Activated naive CD4-positive, alpha-beta T cell treated with anti-CD3 and anti-CD28 coated beads, Interleukin-2, amount 50 U/mL, for 72 hours (primary cell): Measurements from ENCODE around the gene GRAMD1C. TPM values are rescaled to one million over a fixed set of nuclear protein-coding genes. Genes with fewer than 3 reads are reported as not detected.
A peak's percentile ranks its signal among the peaks of the same experiment; 100 is the strongest.

Experiments used
- ATAC-seq, 2 donors: fragments of 150-1000 bp; cut with Tn5 transposase; 2 replicates each; pipeline ENCODE4 v1.10.0; 2021; ENCODE audit warnings: mild to moderate bottlenecking in 2 of 2, moderate library complexity in 2 of 2
- DNase-seq, 2 donors: peaks; one replicate each; pipeline ENCODE4 v3.0.0; 2021 to 2022; ENCODE audit warnings: low spot score in 2 of 2
- H3K27ac Mint-ChIP-seq, 2 donors: one replicate each; pipeline ENCODE4 v1.8.0; 2022; ENCODE audit warnings: mild to moderate bottlenecking in 2 of 2, mixed read lengths in 2 of 2
- H3K36me3 Mint-ChIP-seq, 2 donors: one replicate each; pipeline ENCODE4 v1.8.0; 2022; ENCODE audit warnings: mixed read lengths in 2 of 2
- H3K9me3 Mint-ChIP-seq, 2 donors: one replicate each; pipeline ENCODE4 v1.8.0; 2022; ENCODE audit warnings: mixed read lengths in 2 of 2
- total RNA-seq, 2 donors: library from RNA; stranded (reverse); gene quantifications; one replicate each; pipeline ENCODE4 v1.2.3, GENCODE V29; 2022

GRAMD1C gene
- total RNA-seq: 1 to 10 TPM in 1 of 2 donors, under 1 TPM in 1; 0.48 to 2.1 TPM

DNA sequence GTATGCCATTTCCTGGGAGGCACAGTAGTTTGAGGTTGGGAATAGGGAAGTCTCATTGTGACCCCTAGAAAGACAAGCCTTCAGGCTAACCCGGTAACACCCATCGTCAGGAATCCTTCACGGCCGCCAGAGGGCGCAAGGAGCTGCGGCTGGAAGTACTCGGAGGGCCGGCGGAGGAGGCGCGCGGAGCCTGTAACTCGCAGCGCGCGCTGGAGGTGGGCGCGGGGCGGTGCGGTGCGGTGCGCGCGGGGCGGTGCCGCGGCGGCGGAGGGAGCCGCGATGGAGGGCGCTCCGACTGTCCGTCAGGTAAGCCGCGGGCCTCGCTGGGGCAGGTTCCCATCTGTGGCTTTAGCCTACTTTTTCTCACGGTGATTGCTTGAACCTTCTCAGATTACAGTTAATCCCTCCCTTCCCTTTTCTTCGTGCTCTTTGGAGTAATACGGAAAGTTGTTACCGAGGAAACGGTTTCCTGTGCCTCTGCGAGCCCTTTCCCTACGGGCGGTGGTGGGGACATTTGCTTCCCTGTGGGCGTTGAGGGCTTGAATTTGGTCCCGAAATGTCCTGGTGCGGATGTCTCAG, at the start of gene GRAMD1C:
Gene GRAMD1C (plus strand): TSS at position 158 of the 579 bp plus-strand sequence. CDS start 122 bp downstream, at position 280.
- H3K27ac Mint-ChIP-seq: no peak within 1 kb of the TSS
- no peaks in the 10 kb centered on the region for H3K9me3 Mint-ChIP-seq
- ATAC-seq: peak; percentile 99
- H3K36me3 Mint-ChIP-seq: no peaks in the 10 kb centered on the region
- peak; percentile 79 to 84 for DNase-seq

DNA sequence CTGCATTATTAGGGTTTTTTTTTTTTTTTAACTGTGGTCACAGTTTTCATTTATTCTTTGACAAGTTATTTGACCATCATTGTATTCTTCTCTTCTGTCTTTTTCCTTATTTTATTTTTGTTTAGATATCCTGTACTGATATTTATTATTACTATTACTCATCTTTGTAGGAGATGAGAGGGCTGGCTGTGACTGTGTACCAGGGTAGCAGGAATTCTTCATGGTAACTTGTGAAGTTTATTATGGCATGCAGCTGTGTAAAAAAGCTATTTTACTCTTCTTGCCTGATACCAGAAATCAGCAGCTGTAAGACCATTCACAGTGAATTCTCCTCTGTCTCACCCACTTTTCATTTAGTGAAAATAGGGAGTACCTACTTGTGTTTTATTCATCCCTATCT, 47.2 kb upstream of the GRAMD1C start:
- ATAC-seq: no peak
- DNase-seq: no peak
- Mint-ChIP-seq H3K9me3 (no peaks in the 10 kb centered on the region), H3K36me3 (no peaks in the 10 kb centered on the region), H3K27ac (no peak overlapping the region)

DNA sequence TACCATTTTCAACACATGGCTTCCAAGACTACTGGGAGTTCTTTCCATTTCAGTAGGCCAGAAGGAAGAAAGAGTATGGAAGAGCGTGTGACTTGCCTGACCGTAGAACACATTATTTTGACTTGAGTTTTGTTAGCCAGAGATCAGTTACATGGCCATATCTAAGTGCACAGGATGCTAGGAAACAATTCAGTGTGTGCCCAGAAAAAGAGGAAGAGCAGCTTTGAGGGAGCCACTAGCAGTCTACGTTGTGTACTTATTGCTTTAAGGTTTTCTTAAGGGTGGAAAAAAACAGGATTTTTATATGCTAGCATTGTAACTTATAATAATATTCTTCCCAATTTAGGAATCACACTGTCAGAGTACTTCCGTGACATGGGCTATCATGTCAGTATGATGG, 44.1 kb upstream of the GRAMD1C start:
- ATAC-seq: no peak
- no peaks in the 10 kb centered on the region for H3K9me3 Mint-ChIP-seq
- no peak for DNase-seq
- no peak overlapping the region for H3K27ac Mint-ChIP-seq
- no peaks in the 10 kb centered on the region for H3K36me3 Mint-ChIP-seq

DNA sequence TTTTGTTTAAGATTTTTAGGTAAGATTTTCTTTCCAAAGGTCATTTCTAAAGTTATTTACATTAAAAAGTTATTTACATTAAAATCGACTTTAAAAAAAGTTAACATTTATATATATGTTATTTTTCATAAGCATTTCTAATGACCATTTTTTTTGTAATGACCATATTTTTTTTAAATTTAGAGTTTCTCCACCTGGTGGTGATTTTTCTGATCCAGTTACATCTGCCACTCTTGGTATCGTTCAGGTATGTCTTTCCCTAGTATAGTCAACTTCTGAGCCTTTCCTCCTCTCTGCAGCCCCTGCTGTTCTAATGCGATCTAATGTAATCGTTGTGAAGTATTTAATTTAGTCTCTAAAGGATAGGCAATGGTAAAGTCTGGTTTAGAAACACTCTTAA, 42.9 kb upstream of the GRAMD1C start:
- Mint-ChIP-seq H3K27ac (no peak overlapping the region), H3K36me3 (no peaks in the 10 kb centered on the region)

DNA sequence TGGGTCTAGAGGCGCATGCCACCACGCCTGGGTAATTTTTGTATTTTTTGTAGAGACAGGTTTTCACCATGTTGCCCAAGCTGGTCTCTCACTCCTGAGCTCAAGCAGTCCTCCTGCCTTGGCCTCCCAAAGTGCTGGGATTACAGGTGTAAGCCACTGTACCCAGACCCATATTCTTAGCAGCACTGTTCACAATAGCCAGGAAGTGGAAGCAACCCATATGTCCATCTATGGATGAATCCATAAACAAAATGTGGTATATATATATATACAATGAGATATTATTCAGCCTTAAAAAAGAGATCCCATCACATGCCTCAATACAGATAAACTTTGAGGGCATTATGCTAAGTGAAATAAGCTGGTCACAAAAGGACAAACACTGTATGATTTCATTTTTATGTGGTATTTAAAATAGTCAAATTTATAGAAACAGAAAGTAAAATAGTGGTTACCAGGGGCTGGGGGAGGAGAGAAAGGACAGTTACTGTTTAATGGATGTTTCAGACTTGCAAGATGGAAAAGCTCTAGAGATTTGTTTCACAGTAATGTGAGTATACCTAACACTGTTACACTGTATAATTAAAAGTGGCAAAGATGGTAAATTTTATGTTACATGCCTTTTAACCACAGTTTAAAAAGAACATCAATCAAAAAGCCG, 35.7 kb upstream of the GRAMD1C start:
- DNase-seq (no peak), ATAC-seq (no peak)
- Mint-ChIP-seq H3K36me3 (peaks cover 0 to 4% of the 10 kb centered on the region in 2 donors), H3K9me3 (no peaks in the 10 kb centered on the region), H3K27ac (peak overlapping the region in 1 of 2 donors; percentile 48)

More for the DNA sequence above, 42.9 kb upstream of the GRAMD1C start:
- no peaks in the 10 kb centered on the region for H3K9me3 Mint-ChIP-seq
- ATAC-seq (no peak), DNase-seq (no peak)

DNA sequence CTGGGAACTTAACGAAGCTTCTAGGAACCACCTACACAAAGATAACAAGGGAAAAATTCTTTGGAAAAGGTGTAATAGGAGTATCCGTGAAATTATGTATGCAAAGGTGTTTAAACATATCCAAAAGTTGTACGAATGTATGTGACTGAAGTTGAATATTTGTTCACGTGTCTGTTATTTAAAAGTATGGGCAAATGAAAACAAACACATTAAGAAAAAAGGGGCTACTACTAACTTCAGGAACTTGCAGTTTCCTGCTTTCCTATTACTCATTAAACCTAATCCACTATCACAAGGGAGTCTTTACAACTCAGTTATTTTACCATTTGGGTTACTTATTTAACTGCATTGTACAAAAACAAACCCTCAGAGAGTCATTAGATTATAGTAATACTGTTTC, 33.9 kb upstream of the GRAMD1C start:
- Mint-ChIP-seq H3K36me3 (peaks cover 0 to 4% of the 10 kb centered on the region in 2 donors), H3K9me3 (no peaks in the 10 kb centered on the region), H3K27ac (no peak overlapping the region)
- no peak for ATAC-seq
- no peak for DNase-seq

DNA sequence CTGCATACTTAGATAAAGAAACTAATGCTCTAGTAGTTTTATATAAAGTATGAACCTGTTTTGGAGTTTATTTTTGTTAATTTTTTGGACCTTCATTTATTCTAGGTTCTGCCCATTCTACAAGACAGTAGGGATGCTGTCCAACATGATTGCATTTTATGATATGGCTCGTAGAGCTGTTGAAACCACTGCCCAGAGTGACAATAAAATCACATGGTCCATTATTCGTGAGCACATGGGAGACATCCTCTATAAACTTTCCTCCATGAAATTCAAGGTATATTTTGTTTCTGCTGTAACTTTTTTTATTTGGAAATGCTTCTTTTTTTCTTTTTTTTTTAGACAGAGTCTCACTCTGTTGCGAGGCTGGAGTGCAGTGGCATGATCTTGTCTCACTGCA, 33.3 kb upstream of the GRAMD1C start:
- Mint-ChIP-seq H3K9me3 (no peaks in the 10 kb centered on the region), H3K27ac (no peak overlapping the region), H3K36me3 (peaks cover 0 to 4% of the 10 kb centered on the region in 2 donors)
- ATAC-seq (no peak), DNase-seq (no peak)

DNA sequence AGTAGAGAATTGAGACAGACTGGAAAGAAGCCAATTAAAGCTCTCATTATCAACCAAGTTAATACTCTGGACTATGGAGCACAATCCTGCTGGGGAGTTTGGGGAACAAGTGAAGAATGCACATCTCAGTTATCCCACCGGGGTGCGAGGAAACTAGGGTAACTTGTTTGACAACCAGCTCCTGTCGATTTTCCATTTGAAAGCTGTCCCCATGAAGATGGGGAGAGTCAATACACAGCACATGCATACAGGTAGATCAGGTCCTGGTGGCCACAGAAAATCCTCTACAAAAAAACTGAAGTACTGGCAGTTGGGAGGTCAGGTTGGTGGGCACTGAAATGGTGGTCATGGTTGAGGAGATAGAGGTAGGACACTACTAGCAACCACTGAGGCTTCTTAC, 25.7 kb upstream of the GRAMD1C start:
- Mint-ChIP-seq H3K9me3 (no peaks in the 10 kb centered on the region), H3K36me3 (no peaks in the 10 kb centered on the region), H3K27ac (peak overlapping the region in 1 of 2 donors; percentile 16)
- no peak for DNase-seq
- no peak for ATAC-seq

DNA sequence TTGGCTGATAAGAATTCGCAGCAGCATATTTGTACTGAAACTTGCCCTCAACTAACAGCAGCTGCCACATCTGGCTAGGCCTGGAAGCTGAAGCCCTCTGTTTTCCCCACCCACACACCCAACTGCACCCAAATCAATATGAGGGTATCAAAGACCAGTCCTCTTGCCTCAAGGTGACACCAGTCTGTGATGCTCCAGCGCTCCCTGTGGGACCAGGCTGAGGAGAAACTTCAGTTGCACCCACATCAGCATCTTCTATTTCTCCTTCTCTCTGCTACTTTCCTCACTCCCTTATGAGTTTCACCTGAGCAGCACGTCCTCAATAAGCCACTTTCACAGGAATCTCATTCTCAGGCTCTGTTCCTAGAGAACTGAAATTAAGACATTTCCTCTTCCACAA, 18.7 kb upstream of the GRAMD1C start:
- ATAC-seq (no peak), DNase-seq (no peak)
- H3K36me3 Mint-ChIP-seq: no peaks in the 10 kb centered on the region
- H3K9me3 Mint-ChIP-seq: no peaks in the 10 kb centered on the region
- no peak overlapping the region for H3K27ac Mint-ChIP-seq

DNA sequence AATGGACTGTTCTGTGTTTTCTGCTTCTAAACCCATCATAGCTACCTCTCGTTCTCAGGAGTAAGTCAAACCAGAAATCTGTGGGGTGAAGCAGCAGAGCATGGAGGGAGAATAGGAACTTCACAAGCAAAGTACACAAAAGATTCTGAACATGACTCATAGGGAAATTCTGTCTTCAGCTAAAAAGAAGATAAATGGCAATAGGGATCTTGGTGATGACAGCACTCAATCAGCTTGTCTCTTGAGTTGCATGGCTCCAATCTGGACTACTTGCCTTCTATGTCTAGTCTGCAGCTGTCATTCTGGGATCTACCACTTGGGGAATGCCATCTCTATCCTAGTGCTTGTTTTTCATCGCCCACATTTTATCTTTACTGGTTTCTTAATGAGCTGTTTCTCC, 13.5 kb upstream of the GRAMD1C start:
- H3K27ac Mint-ChIP-seq: no peak overlapping the region
- no peaks in the 10 kb centered on the region for H3K9me3 Mint-ChIP-seq
- ATAC-seq (peak in 1 of 2 donors; percentile 26), DNase-seq (no peak)
- H3K36me3 Mint-ChIP-seq: no peaks in the 10 kb centered on the region

DNA sequence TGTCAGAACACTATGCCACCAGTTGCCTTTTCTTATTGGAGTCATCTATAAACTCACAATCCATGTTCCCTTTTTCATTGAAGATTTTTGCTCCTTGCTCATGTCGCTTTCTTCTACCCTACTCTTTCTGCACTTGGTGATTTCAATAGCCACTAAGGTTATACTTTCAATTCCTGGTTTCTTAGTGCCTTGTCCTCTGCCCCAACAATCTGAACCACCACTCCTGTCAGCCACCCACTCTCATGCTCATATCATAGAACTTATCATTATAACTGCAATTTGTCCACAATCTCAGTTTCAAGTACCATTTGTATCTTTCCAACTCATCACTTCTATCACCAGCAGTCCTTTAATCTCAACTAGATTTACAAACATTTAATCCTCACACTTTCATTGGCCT, 10.0 kb upstream of the GRAMD1C start:
- ATAC-seq (no peak), DNase-seq (no peak)

DNA sequence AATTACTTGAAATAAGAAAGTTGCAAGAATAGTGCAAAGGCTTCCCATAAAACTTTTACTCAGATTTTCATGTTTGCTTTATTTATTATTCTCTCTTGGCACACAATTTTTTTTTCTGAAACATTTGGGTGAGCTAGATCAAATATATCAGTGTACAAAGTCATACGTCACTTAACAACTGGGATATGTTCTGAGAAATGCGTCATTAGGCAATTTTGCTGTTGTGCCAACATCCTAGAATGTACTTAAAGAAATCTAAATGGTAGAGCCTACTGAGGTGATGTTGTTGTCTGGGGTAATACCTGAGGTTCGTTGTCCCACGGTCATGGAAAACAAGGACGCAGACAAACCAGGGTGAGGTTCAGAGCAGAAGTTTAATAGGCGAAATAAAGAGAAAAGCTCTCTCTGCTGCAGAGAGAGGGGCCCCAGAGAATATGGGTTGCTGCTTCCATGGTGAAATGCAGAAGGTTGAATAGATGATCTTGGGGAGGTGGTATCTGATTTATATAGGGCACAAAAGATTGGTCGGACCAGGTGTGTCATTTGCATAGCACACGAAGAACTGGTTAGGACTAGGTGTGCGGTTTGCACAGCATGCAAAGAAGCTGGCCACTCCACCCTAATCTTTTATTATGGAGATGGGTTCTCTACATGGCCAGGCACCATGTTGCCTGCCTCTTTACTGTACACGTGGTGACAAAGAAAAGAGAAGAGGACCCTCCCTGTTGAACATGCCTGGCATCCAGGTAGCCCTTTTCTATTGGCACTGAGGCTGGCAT, 8.8 kb upstream of the GRAMD1C start:
- Mint-ChIP-seq H3K36me3 (peaks cover 0 to 7% of the 10 kb centered on the region in 2 donors), H3K27ac (no peak overlapping the region), H3K9me3 (peaks cover 0 to 6% of the 10 kb centered on the region in 2 donors)
- DNase-seq (no peak), ATAC-seq (no peak)

More for the DNA sequence above, 10.0 kb upstream of the GRAMD1C start:
- Mint-ChIP-seq H3K36me3 (peaks cover 0 to 7% of the 10 kb centered on the region in 2 donors), H3K9me3 (peaks cover 0 to 6% of the 10 kb centered on the region in 2 donors), H3K27ac (no peak overlapping the region)

DNA sequence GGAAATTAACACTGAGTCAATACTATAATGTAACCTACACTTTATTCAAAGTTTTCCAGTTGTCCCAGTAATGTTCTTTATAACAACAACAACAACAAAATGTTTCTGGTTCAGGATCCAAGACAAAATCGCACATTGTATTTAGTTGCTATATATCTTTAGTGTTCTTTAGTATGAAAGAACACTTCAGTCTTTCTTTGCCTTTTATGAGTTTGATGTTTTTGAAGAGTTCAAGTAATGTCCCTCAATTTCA, 7.6 kb upstream of the GRAMD1C start:
- DNase-seq (no peak), ATAC-seq (no peak)
- H3K9me3 Mint-ChIP-seq: peaks cover 0 to 6% of the 10 kb centered on the region in 2 donors
- H3K36me3 Mint-ChIP-seq: peaks cover 0 to 7% of the 10 kb centered on the region in 2 donors
- no peak overlapping the region for H3K27ac Mint-ChIP-seq

DNA sequence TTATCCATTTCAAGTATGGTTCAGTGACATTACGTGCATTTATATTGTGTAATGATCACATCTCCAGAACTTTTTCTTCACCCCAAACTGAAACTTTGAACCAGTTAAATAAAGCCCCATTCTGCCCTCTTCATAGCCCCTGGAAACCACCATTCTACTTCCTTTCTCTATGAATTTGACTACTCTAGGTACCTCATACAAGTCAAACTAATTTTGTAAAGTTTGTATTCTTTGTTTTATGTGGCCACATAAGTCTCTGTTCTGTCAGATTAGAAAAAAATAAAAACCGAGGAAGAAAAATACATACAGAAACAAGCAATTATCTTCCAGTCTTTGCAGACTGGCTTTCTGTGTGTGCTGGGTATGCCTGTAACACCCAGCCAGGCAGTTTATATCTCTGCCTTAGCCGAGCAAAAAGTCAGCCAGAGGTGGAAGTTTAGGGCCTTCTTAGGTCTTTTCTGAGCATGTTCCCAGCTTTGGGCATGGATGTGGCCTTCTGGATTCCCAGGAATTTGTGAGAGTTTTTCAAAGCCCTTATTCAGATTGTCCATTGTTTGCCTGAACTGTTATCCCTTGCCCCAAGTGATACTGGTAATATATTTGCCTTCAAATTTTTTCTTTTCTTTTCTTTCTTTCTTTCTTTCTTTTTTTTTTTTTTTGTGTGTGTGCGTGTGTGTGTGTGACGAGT, 6.0 kb upstream of the GRAMD1C start:
- Mint-ChIP-seq H3K9me3 (peaks cover 0 to 6% of the 10 kb centered on the region in 2 donors), H3K27ac (no peak overlapping the region), H3K36me3 (peaks cover 0 to 7% of the 10 kb centered on the region in 2 donors)
- DNase-seq (no peak), ATAC-seq (peak in 1 of 2 donors; percentile 90)

DNA sequence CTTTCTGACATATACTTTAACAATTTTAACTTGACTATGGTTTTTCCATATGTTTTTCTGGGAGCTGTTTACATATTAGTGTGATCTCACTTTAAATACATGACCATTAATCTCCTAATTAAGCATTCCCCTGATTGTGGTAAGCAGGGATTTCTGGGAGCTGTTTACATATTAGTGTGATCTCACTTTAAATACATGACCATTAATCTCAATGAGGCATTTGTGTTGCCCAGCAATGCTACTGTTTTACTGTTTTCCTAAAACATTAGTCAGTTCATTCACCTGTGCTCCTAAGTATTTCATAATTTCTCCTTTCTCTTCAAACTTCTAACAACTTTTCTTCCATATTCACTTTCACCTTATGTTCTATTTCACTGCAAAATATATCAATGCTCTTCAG, 3.6 kb upstream of the GRAMD1C start:
- H3K27ac Mint-ChIP-seq: no peak overlapping the region

DNA sequence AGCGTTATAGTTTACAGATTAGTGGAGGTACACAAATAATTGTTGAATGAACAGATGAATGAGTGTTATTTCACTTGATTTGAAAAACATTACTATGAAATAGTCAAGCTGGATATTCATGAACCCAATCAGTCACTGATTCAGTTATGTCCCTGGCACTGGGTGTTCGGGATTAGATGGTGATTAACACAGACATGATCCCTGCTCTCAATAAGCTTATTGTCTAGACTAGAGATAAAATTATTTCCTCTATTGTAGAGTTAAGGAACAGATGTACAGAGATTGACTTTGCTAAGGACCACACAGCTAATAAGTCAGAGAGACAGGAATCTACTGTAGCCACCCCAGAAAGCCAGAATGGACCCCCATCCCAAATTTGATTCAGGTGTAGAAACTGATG, 963 bp downstream of the GRAMD1C start:
- DNase-seq (no peak), ATAC-seq (no peak)
- Mint-ChIP-seq H3K9me3 (no peaks in the 10 kb centered on the region), H3K27ac (no peak overlapping the region), H3K36me3 (no peaks in the 10 kb centered on the region)

More for the DNA sequence above, 3.6 kb upstream of the GRAMD1C start:
- DNase-seq: no peak
- Mint-ChIP-seq H3K36me3 (peaks cover 0 to 7% of the 10 kb centered on the region in 2 donors), H3K9me3 (peaks cover 0 to 6% of the 10 kb centered on the region in 2 donors)
- ATAC-seq: no peak

DNA sequence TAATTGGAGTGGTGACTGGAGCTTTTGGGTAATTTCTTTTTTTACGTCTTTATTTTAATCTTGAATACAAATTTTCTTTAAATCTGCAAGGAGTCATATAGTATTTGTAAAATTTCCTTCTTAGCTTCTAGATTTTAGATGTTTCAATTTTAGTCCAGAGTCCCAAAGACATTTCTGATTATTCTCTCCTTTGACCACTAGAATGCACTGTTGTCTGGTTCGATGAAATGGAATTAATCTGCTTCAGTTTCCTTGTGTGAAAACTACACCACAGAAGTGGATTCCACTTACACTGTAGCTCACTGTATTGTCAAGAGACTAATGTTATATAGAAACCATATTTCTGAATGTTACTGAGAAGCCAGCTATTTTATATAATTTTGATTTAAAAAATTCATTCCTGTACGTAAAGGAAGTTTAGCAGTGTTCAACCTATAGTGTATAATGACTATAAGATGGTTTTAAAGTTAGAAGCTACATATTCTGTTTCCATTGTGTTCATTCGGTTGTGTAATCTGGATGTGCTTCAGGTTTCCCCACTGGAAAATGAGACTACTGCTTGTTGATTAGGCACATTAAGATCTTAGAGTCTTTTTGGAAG, 6.1 kb downstream of the GRAMD1C start:
- Mint-ChIP-seq H3K36me3 (no peaks in the 10 kb centered on the region), H3K9me3 (no peaks in the 10 kb centered on the region), H3K27ac (no peak overlapping the region)
- ATAC-seq (peak in 1 of 2 donors; percentile 37), DNase-seq (no peak)
